Measurements from ENCODE around the gene USP34. TPM values are rescaled to one million over a fixed set of nuclear protein-coding genes. Genes with fewer than 3 reads are reported as not detected.

The USP34 gene, protein sequence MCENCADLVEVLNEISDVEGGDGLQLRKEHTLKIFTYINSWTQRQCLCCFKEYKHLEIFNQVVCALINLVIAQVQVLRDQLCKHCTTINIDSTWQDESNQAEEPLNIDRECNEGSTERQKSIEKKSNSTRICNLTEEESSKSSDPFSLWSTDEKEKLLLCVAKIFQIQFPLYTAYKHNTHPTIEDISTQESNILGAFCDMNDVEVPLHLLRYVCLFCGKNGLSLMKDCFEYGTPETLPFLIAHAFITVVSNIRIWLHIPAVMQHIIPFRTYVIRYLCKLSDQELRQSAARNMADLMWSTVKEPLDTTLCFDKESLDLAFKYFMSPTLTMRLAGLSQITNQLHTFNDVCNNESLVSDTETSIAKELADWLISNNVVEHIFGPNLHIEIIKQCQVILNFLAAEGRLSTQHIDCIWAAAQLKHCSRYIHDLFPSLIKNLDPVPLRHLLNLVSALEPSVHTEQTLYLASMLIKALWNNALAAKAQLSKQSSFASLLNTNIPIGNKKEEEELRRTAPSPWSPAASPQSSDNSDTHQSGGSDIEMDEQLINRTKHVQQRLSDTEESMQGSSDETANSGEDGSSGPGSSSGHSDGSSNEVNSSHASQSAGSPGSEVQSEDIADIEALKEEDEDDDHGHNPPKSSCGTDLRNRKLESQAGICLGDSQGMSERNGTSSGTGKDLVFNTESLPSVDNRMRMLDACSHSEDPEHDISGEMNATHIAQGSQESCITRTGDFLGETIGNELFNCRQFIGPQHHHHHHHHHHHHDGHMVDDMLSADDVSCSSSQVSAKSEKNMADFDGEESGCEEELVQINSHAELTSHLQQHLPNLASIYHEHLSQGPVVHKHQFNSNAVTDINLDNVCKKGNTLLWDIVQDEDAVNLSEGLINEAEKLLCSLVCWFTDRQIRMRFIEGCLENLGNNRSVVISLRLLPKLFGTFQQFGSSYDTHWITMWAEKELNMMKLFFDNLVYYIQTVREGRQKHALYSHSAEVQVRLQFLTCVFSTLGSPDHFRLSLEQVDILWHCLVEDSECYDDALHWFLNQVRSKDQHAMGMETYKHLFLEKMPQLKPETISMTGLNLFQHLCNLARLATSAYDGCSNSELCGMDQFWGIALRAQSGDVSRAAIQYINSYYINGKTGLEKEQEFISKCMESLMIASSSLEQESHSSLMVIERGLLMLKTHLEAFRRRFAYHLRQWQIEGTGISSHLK (N-terminal part only)
- 100 to 1,000 TPM in 2 of 4 donors, 10 to 100 TPM in 2; 49.5 to 129 (median 84.9) TPM for total RNA-seq

DNA sequence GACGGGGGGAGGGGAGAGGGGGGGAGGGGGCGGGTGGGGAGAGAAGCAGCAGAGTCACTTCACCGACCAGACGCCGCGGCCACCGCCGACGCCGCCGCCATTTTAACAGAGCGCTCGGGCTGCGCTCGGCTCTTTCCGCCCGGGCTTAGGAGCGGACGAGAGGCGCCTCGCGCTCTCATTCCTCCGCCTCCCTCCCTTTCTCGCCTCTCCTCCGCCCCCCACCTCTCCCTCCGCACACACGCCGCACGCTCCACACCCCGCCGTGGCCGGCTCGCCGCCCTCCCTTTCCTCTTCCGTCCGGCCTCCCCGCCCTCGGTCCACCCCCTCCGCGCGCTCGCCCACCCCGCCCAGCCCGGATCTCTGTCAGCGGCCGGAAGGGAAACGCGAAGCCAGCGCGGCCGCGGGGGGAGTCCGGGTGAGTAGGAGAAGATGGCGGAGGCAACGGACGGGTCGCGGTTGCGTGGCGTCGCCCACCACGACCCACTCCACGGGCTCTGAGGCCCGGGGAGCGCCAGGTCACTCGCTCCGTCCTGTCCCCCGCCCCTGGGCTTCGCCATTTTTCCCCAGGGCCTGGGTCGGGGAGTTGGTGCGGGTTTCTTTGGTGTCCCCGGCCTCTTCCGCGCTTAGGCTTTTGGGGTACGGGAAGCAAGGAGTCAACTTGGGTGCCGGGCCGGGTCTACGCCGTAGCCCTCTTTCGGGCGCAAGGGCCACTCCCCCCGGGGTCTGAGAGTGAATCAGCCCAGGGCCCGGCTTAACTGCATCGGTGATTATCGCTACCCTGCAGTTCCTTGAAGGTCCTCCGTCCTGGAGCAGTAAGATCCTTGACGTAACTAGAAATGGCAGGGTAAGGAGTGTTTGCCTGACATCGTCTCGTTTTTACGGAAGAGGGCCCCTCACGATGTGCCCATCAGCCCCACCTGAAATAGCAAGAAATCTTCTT lies at the start of gene USP34:
Gene USP34, minus strand, starts transcription at position 123 of the 940 bp plus-strand sequence. CDS start 395 bp downstream, outside the sequence.
- 0% methylated on average over 7 to 31 of the region's 91 CpGs for WGBS, 2 donors
- Histone ChIP-seq H3K4me3 (peak within 1 kb of the TSS; percentile 66 to 98 (median 89)), H3K27ac (peak within 1 kb of the TSS; percentile 94 to 100 (median 98)), H3K36me3 (peaks cover 0 to 22% (median 0%) of the 10 kb centered on the region in 3 donors), H3K9me3 (no peaks in the 10 kb centered on the region), H3K27me3 (no peaks in the 10 kb centered on the region), H3K4me1 (peaks cover 13 to 42% (median 16%) of the 10 kb centered on the region in 3 donors)
- peak; percentile 76 for DNase-seq
- intact Hi-C loops (cut with DNase I), result loop anchor here (5.0 kb wide), 1 partner anchor 66 kb away; the partner anchor contains the start of gene XPO1
- peak in 3 of 4 donors; percentile 12 to 87 (median 78) for TF ChIP-seq POLR2A (IDR thresholded peaks at IDR 0.05)
- TF ChIP-seq, protein P1, sequence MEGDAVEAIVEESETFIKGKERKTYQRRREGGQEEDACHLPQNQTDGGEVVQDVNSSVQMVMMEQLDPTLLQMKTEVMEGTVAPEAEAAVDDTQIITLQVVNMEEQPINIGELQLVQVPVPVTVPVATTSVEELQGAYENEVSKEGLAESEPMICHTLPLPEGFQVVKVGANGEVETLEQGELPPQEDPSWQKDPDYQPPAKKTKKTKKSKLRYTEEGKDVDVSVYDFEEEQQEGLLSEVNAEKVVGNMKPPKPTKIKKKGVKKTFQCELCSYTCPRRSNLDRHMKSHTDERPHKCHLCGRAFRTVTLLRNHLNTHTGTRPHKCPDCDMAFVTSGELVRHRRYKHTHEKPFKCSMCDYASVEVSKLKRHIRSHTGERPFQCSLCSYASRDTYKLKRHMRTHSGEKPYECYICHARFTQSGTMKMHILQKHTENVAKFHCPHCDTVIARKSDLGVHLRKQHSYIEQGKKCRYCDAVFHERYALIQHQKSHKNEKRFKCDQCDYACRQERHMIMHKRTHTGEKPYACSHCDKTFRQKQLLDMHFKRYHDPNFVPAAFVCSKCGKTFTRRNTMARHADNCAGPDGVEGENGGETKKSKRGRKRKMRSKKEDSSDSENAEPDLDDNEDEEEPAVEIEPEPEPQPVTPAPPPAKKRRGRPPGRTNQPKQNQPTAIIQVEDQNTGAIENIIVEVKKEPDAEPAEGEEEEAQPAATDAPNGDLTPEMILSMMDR (IDR thresholded peaks at IDR 0.05), result peak in 2 of 6 experiments; percentile 2 to 33

DNA sequence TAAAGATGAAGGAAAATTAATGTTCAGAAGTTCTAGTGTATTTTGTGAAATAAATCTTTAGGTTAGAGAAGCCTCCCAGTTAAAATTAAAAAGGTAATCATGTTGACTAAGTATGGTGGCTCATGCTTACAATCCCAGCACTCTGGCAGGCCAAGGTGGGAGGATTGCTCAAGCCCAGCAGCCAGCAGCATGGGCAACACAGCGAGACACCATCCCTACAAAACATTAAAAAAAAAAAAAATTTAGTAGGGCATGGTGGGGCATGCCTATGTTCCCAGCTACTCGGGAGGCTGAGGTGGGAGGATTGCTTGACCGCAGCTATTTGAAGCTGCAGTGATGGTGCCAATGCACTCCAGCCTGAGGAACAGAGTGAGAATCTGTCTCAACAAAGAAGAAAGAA lies 49.4 kb upstream of the USP34 start:
- no peaks in the 10 kb centered on the region for H3K27me3 ChIP-seq
- H3K4me3 ChIP-seq, result no peak overlapping the region
- no peak overlapping the region for H3K27ac ChIP-seq
- WGBS, 2 donors, result 68 to 81% methylated on average over 3 of the region's 3 CpGs
- peaks cover 0 to 21% (median 0%) of the 10 kb centered on the region in 3 donors for H3K4me1 ChIP-seq
- no peak for TF ChIP-seq POLR2A (IDR thresholded peaks at IDR 0.05)
- TF ChIP-seq, protein P1 (IDR thresholded peaks at IDR 0.05), result no peak
- H3K9me3 ChIP-seq, result no peaks in the 10 kb centered on the region
- H3K36me3 ChIP-seq, result peaks cover 6 to 91% (median 24%) of the 10 kb centered on the region in 3 donors
- intact Hi-C loops (cut with DNase I), result no loop called here
- no peak for DNase-seq

DNA sequence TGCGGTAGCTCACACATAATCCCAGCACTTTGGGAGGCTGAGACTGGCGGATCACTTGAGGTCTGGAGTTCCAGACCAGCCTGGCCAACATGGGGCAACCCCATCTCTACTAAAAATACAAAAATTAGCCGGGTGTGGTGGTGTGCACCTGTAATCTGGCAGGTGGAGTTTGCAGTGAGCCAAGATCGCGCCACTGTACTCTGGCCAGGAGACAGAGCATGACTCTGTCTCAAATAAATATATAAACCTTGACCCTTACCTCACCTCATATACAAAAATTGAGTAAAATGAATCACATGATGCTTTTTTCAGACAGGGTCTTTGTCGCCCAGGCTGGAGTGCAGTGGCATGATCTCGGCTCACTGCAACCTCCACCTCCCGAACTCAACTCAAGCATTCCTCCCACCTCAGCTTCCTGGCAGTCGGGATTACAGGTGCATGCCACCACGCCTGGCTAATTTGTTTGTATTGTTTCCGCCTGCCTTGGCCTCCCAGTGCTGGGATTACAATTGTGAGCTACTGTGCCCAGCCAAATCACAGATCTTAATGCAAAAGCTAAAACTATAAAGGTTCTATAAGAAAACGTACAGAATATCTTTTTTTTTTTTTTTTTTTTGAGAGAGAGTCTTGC lies 42.0 kb upstream of the USP34 start:
- Histone ChIP-seq H3K4me3 (no peak overlapping the region), H3K36me3 (peaks cover 17 to 96% (median 26%) of the 10 kb centered on the region in 3 donors), H3K4me1 (no peaks in the 10 kb centered on the region), H3K9me3 (no peaks in the 10 kb centered on the region), H3K27ac (no peak overlapping the region), H3K27me3 (no peaks in the 10 kb centered on the region)
- intact Hi-C loops (cut with DNase I), result no loop called here
- 73 to 87% methylated on average over 11 of the region's 12 CpGs for WGBS, 2 donors
- TF ChIP-seq, protein P1 (IDR thresholded peaks at IDR 0.05), result no peak
- no peak for TF ChIP-seq POLR2A (IDR thresholded peaks at IDR 0.05)
- no peak for DNase-seq

All from esophagus squamous epithelium (tissue), 5 donors.